GM18499 (cell line): ENCODE measurements around the gene CDCA5.

ENCODE experiments used
- ATAC-seq: cut with Tn5 transposase; IDR thresholded peaks from one replicate; pipeline ENCODE4 v1.9.1; 2021; ENCODE audit warnings: moderate number of reproducible peaks; ENCODE audit not compliant: insufficient read depth, unreplicated experiment

CDCA5 gene

GRCh38 chr11:65078786-65079342 is 5.0 kb downstream of the CDCA5 start:
- no peak for ATAC-seq

GRCh38 chr11:65078151-65078550 is 5.7 kb downstream of the CDCA5 start:
- ATAC-seq = no peak

- ATAC-seq = no peak
Observed at GRCh38 chr11:65077451-65077850, 6.4 kb downstream of the CDCA5 start.

DNA sequence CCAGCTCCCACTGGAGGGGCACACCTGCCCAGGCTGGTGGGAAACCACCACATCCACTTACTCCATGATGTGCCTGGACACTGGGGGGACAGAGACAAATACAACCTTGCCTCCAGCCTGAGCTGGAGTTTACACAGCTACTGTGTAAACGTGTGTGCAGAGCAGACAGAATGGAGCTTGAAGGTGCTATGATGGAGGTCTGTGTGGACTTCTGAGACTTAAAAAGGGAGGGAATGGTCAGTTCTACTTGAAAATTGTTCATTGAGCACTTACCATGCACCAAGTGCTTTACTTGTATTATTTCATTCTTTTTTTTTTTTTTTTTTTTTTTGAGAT is 11.2 kb downstream of the CDCA5 start:
- ATAC-seq = no peak

DNA sequence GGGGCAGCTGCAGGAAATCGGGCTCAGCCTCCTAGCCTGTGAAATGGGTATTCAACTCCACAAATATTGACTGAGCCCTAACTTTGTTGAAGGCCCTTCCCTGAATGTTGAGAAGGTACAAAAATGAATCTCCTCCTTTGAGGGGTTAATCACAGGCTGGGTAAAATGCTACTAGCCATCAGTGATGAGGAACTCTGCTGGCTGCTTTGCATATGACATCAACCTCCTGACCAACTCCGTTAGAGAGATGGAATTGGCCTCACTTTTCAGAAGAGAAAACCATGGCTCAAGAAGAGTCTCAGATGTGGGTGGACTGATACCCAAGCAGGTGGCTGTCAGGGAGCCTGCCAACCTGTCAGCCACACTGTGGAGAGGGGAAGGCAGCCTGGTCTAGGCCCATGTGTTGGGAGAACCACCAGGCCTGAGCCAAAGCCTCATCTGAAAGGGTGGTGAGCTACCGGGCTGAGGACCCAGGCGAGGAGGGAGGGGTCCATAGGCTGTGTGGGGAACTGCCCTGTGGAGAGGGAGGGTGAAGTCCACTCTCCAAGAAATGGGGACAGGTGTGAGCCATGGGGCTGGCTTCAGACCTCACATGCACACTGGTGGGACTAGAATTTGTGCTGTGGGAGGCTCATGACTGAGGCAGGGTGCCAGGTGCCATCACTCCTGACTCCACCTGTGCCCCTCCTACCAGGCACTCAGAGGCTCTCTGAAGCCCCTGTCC is 11.8 kb downstream of the CDCA5 start:
- no peak for ATAC-seq

DNA sequence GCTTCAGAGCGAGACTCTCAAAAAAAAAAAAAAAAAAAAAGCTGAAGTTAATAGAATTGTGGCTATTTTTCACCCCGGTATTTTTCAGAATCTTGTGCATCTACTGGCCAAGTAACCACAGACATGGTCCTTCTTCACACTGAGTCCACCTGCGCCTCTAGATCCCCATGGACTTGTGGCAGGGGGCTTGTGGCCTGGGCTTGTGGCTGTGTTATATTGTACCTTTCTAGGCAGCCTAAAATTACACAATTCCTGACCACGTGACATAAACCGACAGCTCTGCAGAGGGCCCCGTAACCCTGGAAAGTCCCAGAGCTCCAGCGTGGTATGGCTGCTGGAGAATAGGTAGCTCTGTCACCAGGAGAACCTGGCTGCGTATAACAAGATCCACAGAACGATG is 14.6 kb downstream of the CDCA5 start:
- no peak for ATAC-seq

DNA sequence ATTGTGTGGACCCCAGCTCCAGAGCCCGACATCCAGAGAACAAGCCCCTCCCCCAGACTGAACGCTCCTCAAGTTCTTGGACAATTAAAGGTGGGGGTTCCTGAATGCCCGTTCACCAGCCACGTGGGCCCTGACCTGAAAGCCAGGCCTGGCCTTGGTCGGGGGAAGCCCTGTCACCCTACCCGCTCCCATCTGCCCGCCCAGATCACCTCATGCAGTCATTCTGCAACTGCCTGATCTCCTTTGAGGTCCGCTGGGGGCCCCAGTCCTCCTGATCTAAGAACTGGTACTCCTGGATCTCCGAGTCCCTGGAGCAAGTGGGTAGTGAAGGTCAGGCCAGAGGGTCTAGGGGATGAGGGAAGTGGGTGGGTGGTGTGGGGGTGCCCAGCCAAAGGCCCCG is 16.4 kb downstream of the CDCA5 start:
- ATAC-seq = no peak

DNA sequence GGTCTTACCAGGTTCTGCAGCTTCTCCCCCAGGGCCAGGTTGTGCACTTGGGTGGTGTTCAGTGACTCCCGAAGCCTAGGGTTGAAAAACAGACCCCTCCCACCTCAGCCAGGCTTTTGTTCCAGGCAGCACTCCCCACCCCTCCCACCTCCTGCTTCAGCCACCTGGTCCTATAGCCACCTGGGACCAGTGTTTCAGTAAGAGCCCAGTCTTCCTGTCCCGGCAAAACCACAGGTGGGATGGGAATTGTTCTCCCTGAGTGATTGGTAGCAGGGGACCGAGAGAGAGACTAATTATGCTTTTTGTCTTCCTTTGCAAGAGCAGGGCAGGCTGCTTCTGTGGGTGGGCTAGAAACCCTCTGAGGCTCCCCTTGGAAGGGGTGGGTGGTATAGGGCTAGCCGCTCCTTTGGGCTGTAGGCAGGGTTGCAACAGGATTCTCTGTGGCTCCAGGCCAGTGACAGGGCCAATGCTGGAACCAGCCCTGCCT is 17.0 kb downstream of the CDCA5 start:
- ATAC-seq = no peak

DNA sequence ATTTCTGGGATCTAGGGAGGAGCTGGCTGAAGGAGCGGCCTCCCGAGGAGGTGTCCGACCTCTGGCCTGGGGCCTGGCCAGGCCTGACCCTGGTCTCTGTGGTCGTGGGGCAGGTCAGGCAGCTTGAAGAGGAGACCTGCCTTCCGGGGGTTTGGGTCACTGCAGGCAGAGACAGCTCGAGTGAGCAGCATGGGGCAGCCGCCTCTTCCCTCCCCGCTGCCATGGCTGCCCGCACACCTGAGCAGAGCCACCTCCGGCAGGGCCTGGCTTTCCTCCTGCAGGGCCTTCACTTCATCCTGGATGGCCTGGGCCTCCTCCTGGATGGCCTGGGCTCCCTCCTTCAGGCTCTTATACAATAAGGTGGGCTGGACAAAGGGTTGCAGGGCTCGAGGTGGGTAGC is 17.5 kb downstream of the CDCA5 start:
- ATAC-seq = no peak

DNA sequence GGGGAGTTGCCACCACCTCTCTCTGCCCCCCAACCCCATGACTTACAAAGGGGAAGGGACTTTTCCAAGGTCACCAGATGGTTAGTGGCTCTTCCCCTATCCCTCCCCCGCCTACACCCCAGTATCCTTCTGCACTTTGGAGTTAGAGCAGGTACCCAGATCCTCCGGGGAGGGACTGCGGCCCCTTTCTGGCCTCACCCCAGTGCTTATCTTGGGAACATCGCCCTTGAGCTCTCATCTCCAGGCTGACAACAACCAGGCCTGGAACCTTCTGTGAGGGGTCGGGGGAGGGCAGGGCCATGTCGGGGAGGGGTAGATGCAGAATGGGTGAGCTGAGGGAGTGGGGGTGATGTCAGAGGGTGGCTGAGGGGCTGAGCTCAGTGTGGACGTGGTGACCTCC is 18.0 kb downstream of the CDCA5 start:
- no peak for ATAC-seq

DNA sequence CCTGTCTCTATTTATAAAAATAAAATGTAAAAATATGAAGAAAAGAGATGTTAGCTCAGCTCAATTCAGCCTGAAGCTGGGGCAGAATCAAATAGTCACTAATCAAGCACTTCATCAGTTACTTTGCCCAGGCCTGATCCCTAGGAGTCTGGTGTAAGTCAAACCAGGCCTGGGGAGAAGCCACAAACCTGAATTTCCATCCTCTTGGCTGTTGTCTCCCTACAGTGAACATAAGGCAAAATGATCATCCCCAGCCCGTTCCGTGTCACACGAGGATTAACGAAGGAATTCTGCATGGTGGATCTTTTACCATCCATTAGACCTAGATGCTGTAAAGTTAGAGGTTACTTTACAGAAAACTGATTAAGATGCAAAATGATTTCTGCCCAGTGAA is 19.0 kb downstream of the CDCA5 start:
- ATAC-seq = no peak

GRCh38 chr11:65063532-65063931 is 20.3 kb downstream of the CDCA5 start:
- no peak for ATAC-seq

DNA sequence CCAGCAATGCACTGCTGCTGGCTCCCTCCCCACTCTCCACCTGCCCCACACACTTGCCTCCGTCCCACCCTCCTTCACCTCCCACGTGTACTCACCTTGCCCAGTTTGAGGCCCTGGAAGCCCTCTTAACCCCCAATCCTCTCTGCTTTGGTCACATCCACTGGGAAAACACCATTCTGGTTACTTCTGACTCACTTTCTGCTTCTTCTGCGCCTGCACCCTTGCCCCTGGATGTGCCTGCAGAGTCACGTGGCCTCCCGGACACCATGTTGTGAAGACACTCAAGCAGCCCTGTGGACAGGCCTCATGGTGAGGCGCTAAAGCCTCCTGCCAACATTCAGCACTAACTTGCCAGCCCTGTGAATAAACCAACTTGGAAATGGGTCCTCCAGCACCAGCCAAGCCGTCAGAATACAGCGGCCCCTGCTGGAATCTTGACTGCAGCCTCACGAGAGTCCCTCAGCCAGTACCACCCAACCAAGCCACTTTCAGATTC is 22.9 kb downstream of the CDCA5 start:
- ATAC-seq = no peak

- no peak for ATAC-seq
Observed at GRCh38 chr11:65059959-65060824, 23.6 kb downstream of the CDCA5 start.

GRCh38 chr11:65059523-65059922 is 24.3 kb downstream of the CDCA5 start:
- ATAC-seq = no peak

- no peak for ATAC-seq
Observed at GRCh38 chr11:65058419-65059054, 25.3 kb downstream of the CDCA5 start, which contains the start of gene NAALADL1. Gene NAALADL1 (minus strand): TSS chr11:65058553. CDS start chr11:65058521, 32 bp downstream.

DNA sequence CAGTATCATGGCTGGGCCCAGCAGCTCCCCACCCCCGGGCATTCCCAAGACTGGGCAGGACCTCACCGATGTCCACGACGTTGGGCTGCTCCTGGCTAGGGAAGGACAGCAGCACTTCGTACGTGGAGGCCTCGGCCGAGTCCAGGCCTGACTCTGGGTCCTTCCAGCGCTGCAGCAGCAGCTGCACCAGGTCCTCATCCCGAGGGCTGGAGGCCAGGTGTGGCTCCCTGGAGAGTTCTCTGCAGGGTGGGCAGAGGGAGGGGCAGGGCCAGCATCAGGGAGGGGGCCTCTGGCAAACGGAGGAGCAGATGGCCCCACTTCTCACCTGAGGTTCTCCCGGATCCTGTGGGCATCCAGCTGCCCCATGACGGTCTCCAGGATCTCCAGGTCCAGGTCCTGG is 25.8 kb downstream of the CDCA5 start:
- ATAC-seq = no peak

DNA sequence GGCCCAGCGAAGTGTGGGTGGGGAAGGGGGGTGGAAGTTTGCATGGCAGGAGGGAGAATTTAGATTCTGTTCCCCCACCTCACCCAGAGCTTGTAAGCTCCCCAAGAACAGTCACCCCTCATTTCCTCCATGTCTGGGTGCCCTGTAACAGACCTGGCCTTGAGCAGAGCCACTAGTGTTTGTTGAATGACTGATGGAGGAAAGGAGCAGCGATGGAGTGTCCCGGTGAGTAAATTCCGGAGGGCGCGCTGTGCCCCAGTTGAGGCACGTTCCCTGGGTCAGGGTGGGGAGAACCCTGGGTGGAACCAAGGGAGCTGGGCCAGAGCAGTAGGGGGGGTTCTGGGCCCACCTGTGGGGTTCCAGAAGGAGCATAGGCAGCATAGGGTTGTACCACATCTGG is 26.3 kb downstream of the CDCA5 start:
- no peak for ATAC-seq

DNA sequence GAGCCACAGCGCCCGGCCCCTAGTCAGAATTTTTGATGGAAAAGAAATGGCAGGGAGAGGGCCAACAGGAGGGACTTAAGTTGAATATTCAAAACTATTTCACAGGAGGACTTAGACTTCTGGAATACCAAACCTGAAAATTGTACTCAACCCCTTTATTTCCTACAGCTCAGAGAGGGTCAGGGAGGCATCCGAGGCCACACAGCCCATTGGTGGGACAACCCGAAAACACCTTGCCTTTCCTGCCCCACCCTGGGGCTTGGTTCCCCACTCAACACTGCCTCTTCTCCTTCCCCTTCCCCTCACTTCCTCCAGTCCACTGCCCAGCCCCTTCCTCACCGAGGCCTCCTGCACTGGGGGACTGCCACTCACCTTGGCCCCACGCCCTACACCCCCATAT is 26.8 kb downstream of the CDCA5 start:
- ATAC-seq = no peak

DNA sequence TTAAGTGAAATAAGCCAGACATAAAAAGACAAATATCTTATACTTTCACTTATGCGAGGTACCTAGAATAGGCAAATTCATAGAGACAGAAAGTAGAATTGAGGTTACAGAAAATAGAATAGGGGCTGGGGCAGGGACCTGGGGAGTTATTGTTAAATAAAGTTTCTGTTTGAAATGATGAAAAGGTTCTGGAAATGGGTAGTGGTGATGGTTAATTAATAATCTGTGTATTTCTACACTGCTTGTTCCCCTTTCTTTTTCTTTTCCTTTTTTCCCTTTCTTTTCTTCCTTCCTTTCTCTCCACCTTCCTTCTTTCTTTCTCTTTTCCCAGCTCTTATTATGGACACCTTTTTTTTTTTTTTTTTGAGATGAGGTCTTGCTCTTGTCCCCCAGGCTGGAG is 28.3 kb downstream of the CDCA5 start:
- no peak for ATAC-seq
